ENCODE data around the gene RABGAP1L. TPM values are rescaled to one million over a fixed set of nuclear protein-coding genes. Genes with fewer than 3 reads are reported as not detected.

The RABGAP1L gene
- total and polyA plus RNA-seq, 2 of the 4 experiments (the other 2 are of a cell fraction) = 7.9 to 26.7 TPM

GRCh38 chr1:174800876-174801275 is 641.6 kb downstream of the RABGAP1L start:
- H2BK15ac ChIP-seq (ENCODE audit: low read depth, low read length) = no peak overlapping the region
- H3K9ac ChIP-seq (ENCODE audit: low read depth, low read length) = no peak overlapping the region
- H2BK120ac ChIP-seq (ENCODE audit: low read depth, low read length) = no peak overlapping the region
- H2BK20ac ChIP-seq (ENCODE audit: low read depth, low read length) = no peak overlapping the region
- H2BK5ac ChIP-seq (ENCODE audit: low read depth, low read length, poor library complexity, severe bottlenecking) = no peak overlapping the region
- H4K20me1 ChIP-seq (ENCODE audit: insufficient read depth, low read length) = peaks cover 3% of the 10 kb centered on the region; the same call in 1 of the 2 replicates
- no peak overlapping the region for H3K4ac ChIP-seq (ENCODE audit: low read depth, low read length)
- H3K4me3 ChIP-seq (ENCODE audit: insufficient read depth, low read depth, low read length) = no peak overlapping the region
- no peaks in the 10 kb centered on the region for H3K79me1 ChIP-seq (ENCODE audit: low read depth in 1 of 2, low read length in 2 of 2)
- in situ Hi-C loops (cut with MboI; ENCODE audit: low sequenced_read_pairs) = no loop called here
- H4K8ac ChIP-seq (ENCODE audit: low read depth in 2 of 2, low read length in 2 of 2) = no peak overlapping the region
- H3K27me3 ChIP-seq (ENCODE audit: control insufficient read depth, insufficient read depth, low read length) = peaks cover 2% of the 10 kb centered on the region; the same call in 1 of the 2 replicates
- H3K4me2 ChIP-seq (ENCODE audit: low read depth, low read length) = no peak overlapping the region; the same call in 1 of the 2 replicates
- H2AK5ac ChIP-seq (ENCODE audit: low read depth, low read length) = no peak overlapping the region
- intact Hi-C loops (cut with micrococcal nuclease) = no loop called here
- no peak overlapping the region for H3K14ac ChIP-seq (replicated peaks; ENCODE audit: low read depth, low read length)
- H3K18ac ChIP-seq (ENCODE audit: low read depth, low read length) = no peak overlapping the region
- TF ChIP-seq FOS (IDR thresholded peaks at IDR 0.05; ENCODE audit: low read depth, low read length) (no peak), CHD1 (IDR thresholded peaks at IDR 0.05; ENCODE audit: low read depth, low read length) (no peak)
- no CpG with 5 or more reads among the region's 1 CpG for WGBS, 2 experiments (ENCODE audit: extremely low coverage in 2 of 2, insufficient read length in 1 of 2)
- H3K9me1 ChIP-seq (ENCODE audit: insufficient read depth, low read length) = no peaks in the 10 kb centered on the region
- BruUV-seq (replicated peaks) = no TSS peak
- no peaks in the 10 kb centered on the region for H3K36me3 ChIP-seq (ENCODE audit: control insufficient read depth, insufficient read depth, low read length)
- no peak overlapping the region for H4K91ac ChIP-seq (ENCODE audit: insufficient read depth, low read depth, low read length)
- ChIA-PET CTCF (interaction anchor here (1.0 to 2.6 kb wide), 2 partner anchors 9 to 223 kb away, joined by 3 to 8 read pairs; no protein-coding TSS in a partner anchor), POLR2A (ENCODE audit: unreplicated experiment) (no interaction called here)
- H3K4me1 ChIP-seq (ENCODE audit: control insufficient read depth, insufficient read depth, low read length) = 0 out of 2 replicates have a peak, but pooled peaks cover 2% of the 10 kb centered on the region
- H3K23ac ChIP-seq (ENCODE audit: low read depth, low read length) = peak overlapping the region; percentile 58; the same call in 1 of the 2 replicates
- no peak overlapping the region for H2AK9ac ChIP-seq (replicated peaks; ENCODE audit: low read depth, low read length, poor library complexity)
- H3K9me3 ChIP-seq (ENCODE audit: control insufficient read depth, insufficient read depth, low read length) = no peaks in the 10 kb centered on the region
- ATAC-seq (ENCODE audit: low read depth) (no peak), DNase-seq (no peak)
- no peak overlapping the region for H3K56ac ChIP-seq (ENCODE audit: extremely low read depth, insufficient read depth, low read length)
- no peak overlapping the region for H4K5ac ChIP-seq (ENCODE audit: low read depth, low read length)
- no peak overlapping the region for H2AFZ ChIP-seq (replicated peaks; ENCODE audit: low read length, poor library complexity)
- dilution Hi-C loops (cut with HindIII; ENCODE audit: low sequenced_read_pairs, unreplicated experiment) = no loop called here
- no peak overlapping the region for H3K27ac ChIP-seq (ENCODE audit: insufficient read depth, low read length)
